Transverse colon (tissue), 4 donors: ENCODE results near the gene BLOC1S5. TPM values are rescaled to one million over a fixed set of nuclear protein-coding genes. Genes with fewer than 3 reads are reported as not detected.

Source experiments
- DNase-seq: peaks from one replicate; pipeline ENCODE4 v3.0.0-alpha.2; 2019
- H3K27ac ChIP-seq, 4 donors: fragments of 200-600 bp; sonication (generic); 2 replicates each; pipeline ENCODE4 v1.5.1; 2016 to 2018; ENCODE audit warnings: inconsistent platforms in 4 of 4
- H3K27me3 ChIP-seq: fragments of 200-600 bp; sonication (generic); 2 replicates; pipeline ENCODE4 v1.5.1; 2017; ENCODE audit warnings: inconsistent platforms
- H3K36me3 ChIP-seq, 4 donors: fragments of 200-600 bp; sonication (generic); 2 replicates each; pipeline ENCODE4 v1.5.1; 2017 to 2019; ENCODE audit warnings: inconsistent platforms in 4 of 4
- H3K4me1 ChIP-seq, 4 donors: fragments of 200-600 bp; sonication (generic); 2 replicates each; pipeline ENCODE4 v1.5.1; 2017 to 2020; ENCODE audit warnings: inconsistent platforms in 4 of 4
- H3K4me3 ChIP-seq, 4 donors: fragments of 200-600 bp; sonication (generic); 1 replicate in 1 of 4; 2 replicates in 3 of 4; pipeline versions ENCODE4 v1.5.1 to v1.6.1; 2017 to 2019; ENCODE audit warnings: inconsistent platforms in 4 of 4
- H3K9me3 ChIP-seq, 2 donors: fragments of 200-600 bp; sonication (generic); 2 replicates each; pipeline ENCODE4 v1.5.1; 2017 to 2019; ENCODE audit warnings: inconsistent platforms in 2 of 2
- CTCF ChIP-seq, 5 experiments: fragments of 200-600 bp in 3 of 5; fragments of 450-650 bp in 2 of 5; sonication (generic) in 3 of 5; IDR thresholded peaks; 1 replicate in 2 of 5; 2 replicates in 3 of 5; pipeline ENCODE4 v1.5.1; 2016 to 2017; ENCODE audit warnings: antibody characterized with exemption in 5 of 5, inconsistent platforms in 3 of 5, mild to moderate bottlenecking in 2 of 5, moderate library complexity in 1 of 5
- EP300 ChIP-seq: sonication (generic); formaldehyde crosslinking; IDR thresholded peaks from one replicate; pipeline ENCODE4 v1.6.1; 2017; ENCODE audit warnings: antibody characterized with exemption, low read depth
- POLR2A ChIP-seq: fragments of 450-650 bp; IDR thresholded peaks from one replicate; pipeline ENCODE4 v1.6.1; 2016; ENCODE audit warnings: antibody characterized with exemption, mild to moderate bottlenecking, moderate library complexity
- POLR2AphosphoS5 ChIP-seq, 3 donors: sonication (generic); formaldehyde crosslinking; IDR thresholded peaks; one replicate each; pipeline ENCODE4 v1.6.1; 2016; ENCODE audit warnings: antibody characterized with exemption in 3 of 3
- WGBS, 2 donors: methylation state at CpG; one replicate each; pipeline ENCODE4 v1.1.5; 2018; ENCODE audit warnings: low coverage in 1 of 2; 5-methylcytosine and 5-hydroxymethylcytosine counted together
- in situ Hi-C, 4 donors: fragments of 200-750 bp; cut with MboI; loops; one replicate each; pipeline versions ENCODE4 v1.15.0 to v1.15.1; 2017; ENCODE audit warnings: low sequenced_read_pairs in 3 of 4, low pct_ligation_motif_present in 1 of 4, low pct_unique_long_range_greater_than_20kb in 1 of 4
- intact Hi-C: fragments of 100-400 bp; cut with DNase I; formaldehyde crosslinking; loops from one replicate; pipeline ENCODE4 v1.15.1; 2023; ENCODE audit warnings: low total_unique reads
- total RNA-seq, 4 donors: library from RNA; depleted of rRNA; stranded (reverse); fragments of >200 nt; gene quantifications; one replicate each; pipeline ENCODE4 v1.1.0, GENCODE V29; 2016

Gene BLOC1S5
- total RNA-seq, 4 donors from 2014 or later: 2.0 to 12.7 (median 10.3) TPM

GRCh38 chr6:8102122-8102958 is 38.2 kb upstream of the BLOC1S5 start, which contains the start of gene EEF1E1:
TSS of gene EEF1E1 (minus strand) at chr6:8102548. CDS start at chr6:8102521, 27 bp downstream.
- H3K36me3 ChIP-seq: no peaks in the 10 kb centered on the region
- peak within 1 kb of the TSS; percentile 54 to 90 (median 86) for H3K4me3 ChIP-seq
- DNase-seq: peak; percentile 97
- H3K27ac ChIP-seq: peak within 1 kb of the TSS; percentile 58 to 78 (median 74)
- H3K4me1 ChIP-seq: peaks cover 4 to 12% (median 10%) of the 10 kb centered on the region in 4 donors
- 2 to 8% methylated on average over 4 to 42 of the region's 43 CpGs for WGBS, 2 donors
- intact Hi-C loops: no loop called here
- H3K27me3 ChIP-seq: peaks cover 5% of the 10 kb centered on the region
- in situ Hi-C loops: no loop called here
- TF ChIP-seq CTCF (IDR thresholded peaks at IDR 0.05): no peak
- peak in 2 of 3 donors; percentile 44 to 65 for TF ChIP-seq POLR2AphosphoS5 (IDR thresholded peaks at IDR 0.05)
- TF ChIP-seq POLR2A: peak; percentile 28
- TF ChIP-seq EP300: no peak
- no peaks in the 10 kb centered on the region for H3K9me3 ChIP-seq

DNA sequence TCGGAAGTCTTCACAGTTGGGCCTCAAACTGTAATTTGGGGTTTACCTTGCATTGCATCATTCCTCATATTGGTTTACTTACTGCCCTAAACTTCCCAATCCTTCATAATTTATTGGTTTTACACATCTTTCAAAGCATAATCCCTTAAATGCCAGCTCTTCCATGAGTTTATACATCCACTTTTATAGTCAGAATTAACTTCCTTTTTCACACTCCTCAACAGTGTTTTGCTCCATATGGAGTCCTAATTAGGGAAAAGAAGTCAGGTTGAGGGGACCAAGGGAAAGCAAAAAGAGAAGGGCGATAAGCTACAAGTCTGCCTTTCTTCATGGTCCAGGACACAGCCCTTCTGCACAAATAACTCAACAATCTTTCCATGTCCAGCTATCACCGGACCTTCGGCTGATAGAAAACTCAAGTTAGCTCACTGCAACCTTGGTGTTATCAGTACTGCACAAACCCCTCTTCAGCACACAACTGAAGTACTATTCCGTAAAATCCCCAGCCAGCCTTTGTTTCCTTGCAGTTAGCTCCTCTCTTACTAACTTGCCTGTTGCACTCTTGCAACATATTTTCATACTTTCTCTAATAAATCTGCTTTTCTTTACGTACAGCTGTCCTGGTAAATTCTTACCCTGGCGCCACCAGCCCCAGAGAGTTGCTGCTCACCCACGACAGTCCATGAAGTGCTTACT is 36.1 kb upstream of the BLOC1S5 start:
- WGBS, 2 donors: 93 to 98% methylated on average over 5 to 8 of the region's 8 CpGs
- no peak overlapping the region for H3K4me3 ChIP-seq
- no peak overlapping the region for H3K27ac ChIP-seq
- peaks cover 0 to 16% (median 8%) of the 10 kb centered on the region in 4 donors for H3K36me3 ChIP-seq
- intact Hi-C loops: no loop called here
- peaks cover 4 to 12% (median 10%) of the 10 kb centered on the region in 4 donors for H3K4me1 ChIP-seq
- H3K27me3 ChIP-seq: no peaks in the 10 kb centered on the region
- no peaks in the 10 kb centered on the region for H3K9me3 ChIP-seq
- in situ Hi-C loops: no loop called here
- TF ChIP-seq CTCF (IDR thresholded peaks at IDR 0.05) (no peak), POLR2AphosphoS5 (IDR thresholded peaks at IDR 0.05) (no peak), POLR2A (no peak), EP300 (no peak)
- no peak for DNase-seq

- Histone ChIP-seq H3K27me3 (no peaks in the 10 kb centered on the region), H3K4me3 (no peak overlapping the region), H3K9me3 (no peaks in the 10 kb centered on the region), H3K27ac (no peak overlapping the region), H3K4me1 (no peaks in the 10 kb centered on the region), H3K36me3 (peaks cover 0 to 28% (median 10%) of the 10 kb centered on the region in 4 donors)
- intact Hi-C loops: no loop called here
- in situ Hi-C loops: no loop called here
- no peak for TF ChIP-seq CTCF (IDR thresholded peaks at IDR 0.05)
- no peak for TF ChIP-seq POLR2AphosphoS5 (IDR thresholded peaks at IDR 0.05)
- no peak for TF ChIP-seq POLR2A
- no peak for TF ChIP-seq EP300
- WGBS, 2 donors: 96 to 99% methylated on average over 3 of the region's 3 CpGs
- no peak for DNase-seq
Observed at GRCh38 chr6:8090650-8091049, 26.5 kb upstream of the BLOC1S5 start.

GRCh38 chr6:8088886-8089285 is 24.7 kb upstream of the BLOC1S5 start:
- no peak for TF ChIP-seq CTCF (IDR thresholded peaks at IDR 0.05)
- no peak for TF ChIP-seq EP300
- no peak for TF ChIP-seq POLR2AphosphoS5 (IDR thresholded peaks at IDR 0.05)
- no peak for TF ChIP-seq POLR2A
- H3K9me3 ChIP-seq: no peaks in the 10 kb centered on the region
- no peaks in the 10 kb centered on the region for H3K4me1 ChIP-seq
- H3K36me3 ChIP-seq: peaks cover 0 to 18% (median 8%) of the 10 kb centered on the region in 4 donors
- in situ Hi-C loops (no loop called here), intact Hi-C loops (no loop called here)
- no peak for DNase-seq
- 91 to 100% methylated on average over 1 to 2 of the region's 2 CpGs for WGBS, 2 donors
- no peak overlapping the region for H3K27ac ChIP-seq
- H3K27me3 ChIP-seq: no peaks in the 10 kb centered on the region
- H3K4me3 ChIP-seq: no peak overlapping the region
